Measurements from ENCODE around the gene PAPPA.

GRCh38 chr9:116365056-116365471 is 211.5 kb downstream of the PAPPA start:
- no peak for TF ChIP-seq CTCF (IDR thresholded peaks at IDR 0.05)
- TF ChIP-seq EP300 (IDR thresholded peaks at IDR 0.05) = no peak
